Gastroesophageal sphincter (tissue), 4 donors: ENCODE measurements around the gene HIPK4. TPM values are rescaled to one million over a fixed set of nuclear protein-coding genes. Genes with fewer than 3 reads are reported as not detected.

Experiments used
- ATAC-seq: fragments of 150-250 bp; one replicate; pipeline ENCODE4 v1.9.1; 2016; ENCODE audit warnings: mild to moderate bottlenecking, moderate library complexity
- H3K27ac ChIP-seq, 4 donors: fragments of 200-600 bp; sonication (generic) in 3 of 4; 1 replicate in 3 of 4; 2 replicates in 1 of 4; pipeline ENCODE4 v1.5.1; 2016 to 2019
- H3K27me3 ChIP-seq: fragments of 200-600 bp; sonication (generic); one replicate; pipeline ENCODE4 v1.5.1; 2019
- H3K36me3 ChIP-seq, 2 donors: fragments of 200-600 bp; sonication (generic); one replicate each; pipeline ENCODE4 v1.5.1; 2019; ENCODE audit warnings: control low read depth in 1 of 2
- H3K4me1 ChIP-seq, 3 donors: fragments of 200-600 bp; sonication (generic); 1 replicate in 2 of 3; 2 replicates in 1 of 3; pipeline ENCODE4 v1.5.1; 2016 to 2019; ENCODE audit warnings: control low read depth in 2 of 3
- H3K4me3 ChIP-seq, 2 donors: fragments of 200-600 bp; sonication (generic); one replicate each; pipeline ENCODE4 v1.5.1; 2019; ENCODE audit warnings: mild to moderate bottlenecking in 1 of 2, moderate library complexity in 1 of 2
- H3K9me3 ChIP-seq, 3 donors: fragments of 200-600 bp; sonication (generic); one replicate each; pipeline ENCODE4 v1.5.1; 2017 to 2019; ENCODE audit warnings: control low read depth in 2 of 3
- EP300 ChIP-seq: sonication (generic); formaldehyde crosslinking; IDR thresholded peaks from one replicate; pipeline ENCODE4 v1.6.1; 2017; ENCODE audit warnings: antibody characterized with exemption, mild to moderate bottlenecking
- POLR2A ChIP-seq, 2 donors: fragments of 450-650 bp; IDR thresholded peaks; one replicate each; pipeline ENCODE4 v1.6.1; 2017; ENCODE audit warnings: antibody characterized with exemption in 2 of 2, mild to moderate bottlenecking in 2 of 2, moderate library complexity in 1 of 2
- POLR2AphosphoS5 ChIP-seq: sonication (generic); formaldehyde crosslinking; IDR thresholded peaks from one replicate; pipeline ENCODE4 v1.6.1; 2017; ENCODE audit warnings: antibody characterized with exemption
- WGBS, 2 donors: methylation state at CpG; one replicate each; pipeline ENCODE4 v1.1.5; 2018; ENCODE audit warnings: low coverage in 1 of 2; 5-methylcytosine and 5-hydroxymethylcytosine counted together
- total RNA-seq, 4 donors: library from RNA; depleted of rRNA; stranded (reverse); fragments of >200 nt; gene quantifications; one replicate each; pipeline ENCODE4 v1.1.0, GENCODE V29; 2016
- TF ChIP-seq, protein P1 (sequence below), 4 experiments: fragments of 200-600 bp in 2 of 4; fragments of 450-650 bp in 2 of 4; sonication (generic) in 1 of 4; IDR thresholded peaks; one replicate each; pipeline ENCODE4 v1.5.1; 2017 to 2019; ENCODE audit warnings: antibody characterized with exemption in 4 of 4, mild to moderate bottlenecking in 2 of 4, moderate library complexity in 2 of 4

Gene HIPK4
- total RNA-seq, 4 donors from 2014 or later, result 0.19 to 1.1 TPM; not detected in 2

DNA sequence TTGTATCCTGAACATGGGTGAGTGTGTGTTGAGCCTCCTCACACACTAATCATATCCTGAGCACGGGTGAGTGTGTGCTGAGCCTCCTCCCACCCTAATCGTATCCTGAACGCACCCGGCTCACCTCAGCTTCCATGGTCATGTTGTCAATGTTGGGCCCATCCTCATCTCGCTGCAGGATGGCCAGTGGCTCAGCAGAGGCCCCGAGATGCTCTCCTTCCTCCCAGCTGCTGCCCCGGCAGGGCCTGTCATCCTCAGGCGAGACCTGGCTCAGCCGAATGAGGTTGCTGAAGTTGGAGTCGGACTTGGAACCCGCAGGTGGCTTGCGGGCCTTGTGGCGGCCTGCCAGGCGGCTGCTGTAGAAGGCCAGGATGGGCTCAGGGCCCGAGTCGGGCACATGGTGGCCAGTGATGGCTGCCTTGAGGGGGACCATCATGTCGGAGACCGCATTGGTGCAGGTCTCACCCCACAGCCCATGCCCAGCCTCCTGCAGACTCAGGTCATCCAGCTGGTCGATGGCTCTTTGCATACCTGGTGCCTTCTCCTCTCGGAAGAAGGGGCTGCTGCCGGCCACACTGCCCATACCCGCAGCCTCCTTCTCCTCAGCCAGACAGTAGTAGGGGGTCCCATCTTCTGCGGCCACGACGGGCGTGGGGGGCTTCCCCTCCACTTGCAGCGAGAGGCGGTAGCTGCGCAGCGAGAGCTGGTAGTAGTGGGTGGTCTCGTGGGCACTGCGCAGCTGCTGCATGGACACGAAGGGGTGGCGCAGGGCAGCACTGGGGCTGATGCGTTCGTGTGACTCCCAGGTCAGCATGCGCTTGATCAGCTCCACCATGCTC, 9.6 kb downstream of the HIPK4 start:
- TF ChIP-seq POLR2AphosphoS5 (no peak), POLR2A (IDR thresholded peaks at IDR 0.05) (no peak), EP300 (no peak)
- TF ChIP-seq, protein P1, sequence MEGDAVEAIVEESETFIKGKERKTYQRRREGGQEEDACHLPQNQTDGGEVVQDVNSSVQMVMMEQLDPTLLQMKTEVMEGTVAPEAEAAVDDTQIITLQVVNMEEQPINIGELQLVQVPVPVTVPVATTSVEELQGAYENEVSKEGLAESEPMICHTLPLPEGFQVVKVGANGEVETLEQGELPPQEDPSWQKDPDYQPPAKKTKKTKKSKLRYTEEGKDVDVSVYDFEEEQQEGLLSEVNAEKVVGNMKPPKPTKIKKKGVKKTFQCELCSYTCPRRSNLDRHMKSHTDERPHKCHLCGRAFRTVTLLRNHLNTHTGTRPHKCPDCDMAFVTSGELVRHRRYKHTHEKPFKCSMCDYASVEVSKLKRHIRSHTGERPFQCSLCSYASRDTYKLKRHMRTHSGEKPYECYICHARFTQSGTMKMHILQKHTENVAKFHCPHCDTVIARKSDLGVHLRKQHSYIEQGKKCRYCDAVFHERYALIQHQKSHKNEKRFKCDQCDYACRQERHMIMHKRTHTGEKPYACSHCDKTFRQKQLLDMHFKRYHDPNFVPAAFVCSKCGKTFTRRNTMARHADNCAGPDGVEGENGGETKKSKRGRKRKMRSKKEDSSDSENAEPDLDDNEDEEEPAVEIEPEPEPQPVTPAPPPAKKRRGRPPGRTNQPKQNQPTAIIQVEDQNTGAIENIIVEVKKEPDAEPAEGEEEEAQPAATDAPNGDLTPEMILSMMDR (IDR thresholded peaks at IDR 0.05), result no peak
- H3K4me1 ChIP-seq, result no peaks in the 10 kb centered on the region
- 73 to 100% methylated on average over 2 to 6 of the region's 37 CpGs for WGBS, 2 donors
- no peak overlapping the region for H3K4me3 ChIP-seq
- H3K9me3 ChIP-seq, result no peaks in the 10 kb centered on the region
- no peak overlapping the region for H3K27ac ChIP-seq
- H3K27me3 ChIP-seq, result no peaks in the 10 kb centered on the region
- H3K36me3 ChIP-seq, result peaks cover 0 to 55% of the 10 kb centered on the region in 2 donors
- ATAC-seq, result no peak

DNA sequence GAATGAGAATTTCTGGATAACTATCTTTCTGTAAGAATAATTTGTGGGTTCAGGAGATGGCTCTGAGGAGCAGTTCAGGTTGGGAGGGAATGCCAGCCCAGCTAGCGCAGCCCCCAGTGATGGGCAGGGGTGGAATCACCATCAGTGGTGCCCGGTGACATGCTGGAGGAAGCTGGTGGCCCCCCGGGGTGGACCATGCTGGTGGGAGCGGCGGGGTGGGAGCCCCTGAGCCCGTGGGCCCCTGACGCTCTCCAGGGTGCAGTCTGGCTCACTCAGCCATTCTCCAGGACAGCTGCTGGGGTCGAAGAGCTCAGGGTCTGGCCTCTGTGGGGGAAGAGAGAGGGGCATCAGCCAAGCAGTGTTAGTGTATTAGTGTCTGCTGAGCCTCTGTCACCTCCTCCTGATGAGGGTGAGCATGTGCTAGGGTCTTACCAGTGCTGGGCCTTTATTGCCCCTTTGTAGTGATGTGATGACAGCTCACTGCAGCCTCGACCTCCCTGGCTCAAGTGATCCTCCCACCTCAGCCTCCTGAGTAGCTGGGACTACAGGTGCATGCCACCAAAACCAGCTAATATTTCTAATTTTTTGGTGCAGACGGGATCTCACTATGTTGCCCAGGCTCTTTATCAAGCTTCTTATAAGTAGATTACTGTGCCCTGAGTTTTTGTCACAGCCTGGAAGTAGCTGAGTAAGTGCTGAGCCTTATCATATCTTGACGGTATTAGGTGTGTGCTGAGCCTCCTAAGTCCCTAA, 10.4 kb downstream of the HIPK4 start:
- H3K27ac ChIP-seq, result no peak overlapping the region
- H3K9me3 ChIP-seq, result no peaks in the 10 kb centered on the region
- H3K36me3 ChIP-seq, result peaks cover 0 to 62% of the 10 kb centered on the region in 2 donors
- WGBS, 2 donors, result 66 to 90% methylated on average over 3 to 6 of the region's 11 CpGs
- H3K4me3 ChIP-seq, result no peak overlapping the region
- H3K4me1 ChIP-seq, result no peaks in the 10 kb centered on the region
- no peak for TF ChIP-seq POLR2A (IDR thresholded peaks at IDR 0.05)
- no peak for TF ChIP-seq EP300
- TF ChIP-seq, protein P1 (IDR thresholded peaks at IDR 0.05), result no peak
- no peak for TF ChIP-seq POLR2AphosphoS5
- H3K27me3 ChIP-seq, result no peaks in the 10 kb centered on the region
- no peak for ATAC-seq

DNA sequence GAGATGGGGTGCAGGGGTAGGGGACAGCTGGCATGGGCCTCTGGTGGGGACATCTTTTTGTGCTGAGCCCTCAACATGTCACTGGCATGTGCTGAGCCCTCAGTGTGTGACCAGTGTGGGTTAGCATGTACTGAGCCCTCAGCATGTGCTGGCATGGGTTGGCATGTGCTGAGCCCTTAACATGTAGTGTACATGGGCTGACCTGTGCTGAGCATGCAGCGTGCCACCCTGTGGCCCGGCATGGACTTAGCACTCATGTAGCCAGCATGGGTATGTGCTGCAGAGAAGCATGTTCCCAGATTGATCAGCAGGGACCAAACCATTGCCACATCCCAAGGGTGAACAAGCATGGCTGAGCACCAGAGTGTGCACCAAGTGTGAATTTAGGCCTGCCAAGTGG, 11.5 kb downstream of the HIPK4 start:
- H3K36me3 ChIP-seq, result peaks cover 0 to 74% of the 10 kb centered on the region in 2 donors
- H3K27me3 ChIP-seq, result no peaks in the 10 kb centered on the region
- H3K27ac ChIP-seq, result no peak overlapping the region
- TF ChIP-seq POLR2A (IDR thresholded peaks at IDR 0.05) (no peak), POLR2AphosphoS5 (no peak), EP300 (no peak)
- TF ChIP-seq, protein P1 (IDR thresholded peaks at IDR 0.05), result no peak
- H3K9me3 ChIP-seq, result no peaks in the 10 kb centered on the region
- H3K4me3 ChIP-seq, result no peak overlapping the region
- WGBS, 2 donors, result no CpG with 5 or more reads among the region's 2 CpGs
- no peak for ATAC-seq
- H3K4me1 ChIP-seq, result no peaks in the 10 kb centered on the region

DNA sequence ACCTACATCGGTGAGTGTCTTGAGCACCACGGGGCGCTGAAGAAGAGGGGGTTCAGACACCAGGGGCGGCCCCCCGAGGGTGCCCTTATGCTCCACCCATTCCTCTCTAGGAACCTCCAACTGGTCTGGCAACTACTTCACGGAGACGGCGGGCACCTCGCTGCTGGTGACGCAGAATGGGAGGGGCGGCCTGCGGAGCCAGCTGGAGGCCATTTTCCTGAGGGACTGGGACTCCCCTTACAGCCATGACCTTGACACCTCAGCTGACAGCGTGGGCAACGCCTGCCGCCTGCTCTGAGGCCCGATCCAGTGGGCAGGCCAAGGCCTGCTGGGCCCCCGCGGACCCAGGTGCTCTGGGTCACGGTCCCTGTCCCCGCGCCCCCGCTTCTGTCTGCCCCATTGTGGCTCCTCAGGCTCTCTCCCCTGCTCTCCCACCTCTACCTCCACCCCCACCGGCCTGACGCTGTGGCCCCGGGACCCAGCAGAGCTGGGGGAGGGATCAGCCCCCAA, 12.1 kb downstream of the HIPK4 start:
- no peak for TF ChIP-seq POLR2A (IDR thresholded peaks at IDR 0.05)
- no peak for TF ChIP-seq POLR2AphosphoS5
- TF ChIP-seq, protein P1 (IDR thresholded peaks at IDR 0.05), result no peak
- no peak for TF ChIP-seq EP300
- no peak overlapping the region for H3K27ac ChIP-seq
- no peaks in the 10 kb centered on the region for H3K27me3 ChIP-seq
- peaks cover 0 to 79% of the 10 kb centered on the region in 2 donors for H3K36me3 ChIP-seq
- 60% methylated on average over 1 of the region's 25 CpGs; no CpG with 5 or more reads in 1 of the 2 donors for WGBS, 2 donors
- H3K4me3 ChIP-seq, result no peak overlapping the region
- no peaks in the 10 kb centered on the region for H3K9me3 ChIP-seq
- no peak for ATAC-seq
- no peaks in the 10 kb centered on the region for H3K4me1 ChIP-seq
